Esophagus squamous epithelium (tissue), 5 donors: Measurements from ENCODE around the gene EPHA3. TPM values are rescaled to one million over a fixed set of nuclear protein-coding genes. Genes with fewer than 3 reads are reported as not detected.

Source experiments
- DNase-seq: peaks from one replicate; lab custom pipeline; 2025; lab: John Stamatoyannopoulos, UW
- H3K27ac ChIP-seq, 4 donors: fragments of 200-600 bp; sonication (generic); one replicate each; pipeline ENCODE4 v1.5.1; 2016 to 2019; ENCODE audit warnings: mild to moderate bottlenecking in 1 of 4
- H3K27me3 ChIP-seq, 4 donors: fragments of 200-600 bp; sonication (generic); 1 replicate in 3 of 4; 2 replicates in 1 of 4; pipeline versions ENCODE4 v1.5.1 to v1.6.0; 2017 to 2021; ENCODE audit warnings: antibody characterized with exemption in 1 of 4
- H3K36me3 ChIP-seq, 3 donors: fragments of 200-600 bp; sonication (generic); one replicate each; pipeline ENCODE4 v1.5.1; 2016 to 2019
- H3K4me1 ChIP-seq, 3 donors: fragments of 200-600 bp; sonication (generic); one replicate each; pipeline ENCODE4 v1.5.1; 2017 to 2019
- H3K4me3 ChIP-seq, 4 donors: fragments of 200-600 bp; sonication (generic); 1 replicate in 3 of 4; 2 replicates in 1 of 4; pipeline ENCODE4 v1.5.1; 2016 to 2019; ENCODE audit warnings: mild to moderate bottlenecking in 2 of 4, moderate library complexity in 1 of 4
- H3K9me3 ChIP-seq, 3 donors: fragments of 200-600 bp; sonication (generic); one replicate each; pipeline ENCODE4 v1.5.1; 2016 to 2019
- POLR2A ChIP-seq, 4 donors: fragments of 450-650 bp; IDR thresholded peaks; one replicate each; pipeline ENCODE4 v1.6.1; 2017; ENCODE audit warnings: antibody characterized with exemption in 4 of 4, mild to moderate bottlenecking in 4 of 4, moderate library complexity in 3 of 4
- WGBS, 2 donors: methylation state at CpG; one replicate each; pipeline ENCODE4 v1.1.5; 2018; 5-methylcytosine and 5-hydroxymethylcytosine counted together
- intact Hi-C: fragments of 100-400 bp; cut with DNase I; formaldehyde crosslinking; loops from one replicate; pipeline ENCODE4 v1.15.0; 2022
- total RNA-seq, 4 donors: library from RNA; depleted of rRNA; stranded (reverse); fragments of >200 nt; gene quantifications; one replicate each; pipeline ENCODE4 v1.1.0, GENCODE V29; 2016
- TF ChIP-seq, protein P1 (sequence below), 6 experiments: fragments of 450-650 bp in 4 of 6; fragments of 200-600 bp in 2 of 6; sonication (generic) in 2 of 6; IDR thresholded peaks; one replicate each; pipeline ENCODE4 v1.5.1; 2016 to 2019; ENCODE audit warnings: antibody characterized with exemption in 6 of 6, mild to moderate bottlenecking in 4 of 6, moderate library complexity in 4 of 6
- donor health status: DM: yes; HTN: yes; CAD: no.

The EPHA3 gene
- total RNA-seq, 4 donors from 2014 or later: 0.38 to 3.6 (median 1.4) TPM

DNA sequence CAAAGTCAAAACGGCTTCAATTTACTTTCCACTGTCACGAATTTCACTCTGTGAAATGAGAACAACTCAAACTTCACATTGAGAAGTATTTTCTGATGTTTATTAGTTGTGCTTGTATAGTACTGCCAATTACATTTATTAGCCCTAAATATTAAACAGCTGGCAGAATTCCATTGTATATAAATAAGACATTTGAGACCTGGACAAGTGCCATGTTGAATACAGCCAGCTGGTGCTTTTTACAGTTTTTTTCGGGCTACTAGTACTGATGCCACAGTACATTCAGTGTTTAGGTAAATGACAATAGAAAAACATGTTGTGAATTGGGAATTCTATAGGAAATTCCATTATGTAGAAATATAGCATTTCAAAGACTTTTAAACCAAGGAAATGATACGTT, 79.0 kb downstream of the EPHA3 start:
- no peak overlapping the region for H3K4me3 ChIP-seq
- H3K27me3 ChIP-seq: no peaks in the 10 kb centered on the region
- no peaks in the 10 kb centered on the region for H3K4me1 ChIP-seq
- H3K27ac ChIP-seq: no peak overlapping the region
- 77 to 79% methylated on average over 4 of the region's 4 CpGs for WGBS, 2 donors
- no peaks in the 10 kb centered on the region for H3K9me3 ChIP-seq
- no peak for DNase-seq
- TF ChIP-seq, protein P1, sequence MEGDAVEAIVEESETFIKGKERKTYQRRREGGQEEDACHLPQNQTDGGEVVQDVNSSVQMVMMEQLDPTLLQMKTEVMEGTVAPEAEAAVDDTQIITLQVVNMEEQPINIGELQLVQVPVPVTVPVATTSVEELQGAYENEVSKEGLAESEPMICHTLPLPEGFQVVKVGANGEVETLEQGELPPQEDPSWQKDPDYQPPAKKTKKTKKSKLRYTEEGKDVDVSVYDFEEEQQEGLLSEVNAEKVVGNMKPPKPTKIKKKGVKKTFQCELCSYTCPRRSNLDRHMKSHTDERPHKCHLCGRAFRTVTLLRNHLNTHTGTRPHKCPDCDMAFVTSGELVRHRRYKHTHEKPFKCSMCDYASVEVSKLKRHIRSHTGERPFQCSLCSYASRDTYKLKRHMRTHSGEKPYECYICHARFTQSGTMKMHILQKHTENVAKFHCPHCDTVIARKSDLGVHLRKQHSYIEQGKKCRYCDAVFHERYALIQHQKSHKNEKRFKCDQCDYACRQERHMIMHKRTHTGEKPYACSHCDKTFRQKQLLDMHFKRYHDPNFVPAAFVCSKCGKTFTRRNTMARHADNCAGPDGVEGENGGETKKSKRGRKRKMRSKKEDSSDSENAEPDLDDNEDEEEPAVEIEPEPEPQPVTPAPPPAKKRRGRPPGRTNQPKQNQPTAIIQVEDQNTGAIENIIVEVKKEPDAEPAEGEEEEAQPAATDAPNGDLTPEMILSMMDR (IDR thresholded peaks at IDR 0.05): no peak
- no peak for TF ChIP-seq POLR2A (IDR thresholded peaks at IDR 0.05)
- no peaks in the 10 kb centered on the region for H3K36me3 ChIP-seq
- intact Hi-C loops: no loop called here

GRCh38 chr3:89198591-89198990, 91.2 kb downstream of the EPHA3 start:
- intact Hi-C loops: no loop called here
- 65 to 77% methylated on average over 3 of the region's 3 CpGs for WGBS, 2 donors
- DNase-seq: no peak
- H3K9me3 ChIP-seq: no peaks in the 10 kb centered on the region
- no peaks in the 10 kb centered on the region for H3K4me1 ChIP-seq
- no peak for TF ChIP-seq POLR2A (IDR thresholded peaks at IDR 0.05)
- TF ChIP-seq, protein P1 (IDR thresholded peaks at IDR 0.05): no peak
- H3K27me3 ChIP-seq: no peaks in the 10 kb centered on the region
- no peak overlapping the region for H3K27ac ChIP-seq
- no peak overlapping the region for H3K4me3 ChIP-seq
- no peaks in the 10 kb centered on the region for H3K36me3 ChIP-seq

GRCh38 chr3:89212619-89213018, 105.2 kb downstream of the EPHA3 start:
- no peak for DNase-seq
- no peaks in the 10 kb centered on the region for H3K9me3 ChIP-seq
- H3K27me3 ChIP-seq: no peaks in the 10 kb centered on the region
- no peak overlapping the region for H3K27ac ChIP-seq
- no peaks in the 10 kb centered on the region for H3K36me3 ChIP-seq
- H3K4me3 ChIP-seq: no peak overlapping the region
- no peaks in the 10 kb centered on the region for H3K4me1 ChIP-seq
- intact Hi-C loops: no loop called here
- 62 to 64% methylated on average over 1 of the region's 1 CpG for WGBS, 2 donors
- TF ChIP-seq, protein P1 (IDR thresholded peaks at IDR 0.05): no peak
- no peak for TF ChIP-seq POLR2A (IDR thresholded peaks at IDR 0.05)

DNA sequence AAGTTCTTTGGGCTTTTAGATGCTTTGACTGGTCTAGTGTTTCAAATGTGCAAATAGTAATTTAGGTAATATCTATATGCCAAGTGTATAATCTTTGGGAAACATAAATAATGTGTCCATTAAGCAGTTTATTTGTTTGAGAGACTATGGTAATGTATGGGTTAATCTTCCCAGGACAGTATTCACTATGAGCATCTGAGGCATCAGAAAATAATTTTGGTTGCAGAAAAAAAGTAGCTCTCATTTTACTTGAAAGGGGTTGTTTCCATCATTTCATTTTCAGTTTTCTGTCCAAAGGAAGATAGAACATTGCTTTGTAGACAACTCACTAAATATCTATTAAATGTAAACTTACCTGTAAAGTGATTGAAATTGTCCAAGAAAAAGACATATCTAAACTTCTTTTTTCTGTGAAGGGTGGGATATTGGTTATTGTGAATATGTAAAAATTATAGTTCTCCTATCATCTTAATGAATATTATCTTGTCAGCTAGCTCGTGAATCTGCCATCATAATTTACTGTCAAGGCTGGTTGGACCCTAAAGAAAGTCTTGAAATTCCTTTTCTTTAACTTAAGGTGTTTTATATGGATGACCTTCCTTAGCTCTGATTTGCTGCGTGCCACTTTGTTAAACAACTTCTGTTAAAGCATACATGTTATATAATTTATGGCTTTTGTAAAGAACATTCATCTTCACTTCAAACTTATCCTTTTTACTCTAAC, 108.8 kb downstream of the EPHA3 start:
- H3K9me3 ChIP-seq: no peaks in the 10 kb centered on the region
- DNase-seq: no peak
- TF ChIP-seq, protein P1 (IDR thresholded peaks at IDR 0.05): no peak
- TF ChIP-seq POLR2A (IDR thresholded peaks at IDR 0.05): no peak
- no peaks in the 10 kb centered on the region for H3K36me3 ChIP-seq
- H3K27me3 ChIP-seq: no peaks in the 10 kb centered on the region
- 37 to 59% methylated on average over 2 of the region's 2 CpGs for WGBS, 2 donors
- intact Hi-C loops: no loop called here
- H3K4me1 ChIP-seq: no peaks in the 10 kb centered on the region
- H3K4me3 ChIP-seq: no peak overlapping the region
- H3K27ac ChIP-seq: no peak overlapping the region

GRCh38 chr3:89217148-89217685, 109.8 kb downstream of the EPHA3 start:
- H3K36me3 ChIP-seq: no peaks in the 10 kb centered on the region
- no peaks in the 10 kb centered on the region for H3K9me3 ChIP-seq
- DNase-seq: no peak
- TF ChIP-seq POLR2A (IDR thresholded peaks at IDR 0.05): no peak
- TF ChIP-seq, protein P1 (IDR thresholded peaks at IDR 0.05): no peak
- H3K4me3 ChIP-seq: no peak overlapping the region
- H3K27me3 ChIP-seq: no peaks in the 10 kb centered on the region
- 69 to 70% methylated on average over 6 of the region's 6 CpGs for WGBS, 2 donors
- intact Hi-C loops: no loop called here
- no peaks in the 10 kb centered on the region for H3K4me1 ChIP-seq
- H3K27ac ChIP-seq: no peak overlapping the region
